Fibroblast of villous mesenchyme (primary cell): ENCODE results near the gene ANKRD16. TPM values are rescaled to one million over a fixed set of nuclear protein-coding genes. Genes with fewer than 3 reads are reported as not detected.

Source experiments
- DNase-seq: peaks from one replicate; pipeline ENCODE4 v3.0.0-alpha.2; 2010; ENCODE audit warnings: low read depth
- H3K4me3 ChIP-seq: 2 replicates; pipeline ENCODE4 v1.5.1; 2011; ENCODE audit warnings: low read depth, mild to moderate bottlenecking, low read length
- total RNA-seq: library from RNA; depleted of rRNA; stranded (reverse); fragments of >200 nt; gene quantifications from 2 replicates; pipeline ENCODE4 v1.2.3, GENCODE V29; 2012
- TF ChIP-seq, protein P1 (sequence below): IDR thresholded peaks from 2 replicates; pipeline ENCODE4 v1.5.1; 2012; ENCODE audit warnings: low read depth, mild to moderate bottlenecking, low read length; ENCODE audit not compliant: insufficient read depth

The ANKRD16 gene
- total RNA-seq, 1 donor = 4.7 TPM

DNA sequence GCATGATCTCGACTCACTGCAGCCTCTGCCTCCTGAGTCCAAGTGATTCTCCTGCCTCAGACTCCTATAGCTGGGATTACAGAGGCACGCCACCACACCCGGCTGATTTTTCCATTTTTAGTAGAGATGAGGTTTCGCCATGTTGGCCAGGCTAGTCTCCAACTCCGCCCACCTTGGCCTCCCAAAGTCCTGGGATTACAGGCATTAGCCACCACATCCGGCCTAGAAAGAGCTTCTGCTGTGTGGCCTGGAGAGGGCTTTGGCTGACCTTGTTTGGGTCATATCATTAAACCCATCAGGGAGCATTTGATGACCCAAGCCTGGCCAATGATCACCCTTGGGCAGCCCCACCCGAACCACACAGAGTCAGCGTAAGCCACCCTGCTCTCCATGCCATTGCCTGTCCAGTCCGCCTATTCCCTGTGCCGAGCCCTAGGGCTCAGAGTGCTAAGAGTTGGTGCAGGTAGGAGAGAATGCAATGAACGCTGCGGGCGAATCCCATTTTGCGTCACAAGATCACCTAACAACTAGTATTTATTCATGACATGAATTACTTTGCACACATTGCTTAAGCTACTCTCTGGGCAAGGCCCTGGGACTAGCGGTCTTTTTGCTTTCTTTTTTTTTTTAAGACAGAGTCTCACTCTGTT lies 54.1 kb downstream of the ANKRD16 start:
- no peak overlapping the region for H3K4me3 ChIP-seq
- TF ChIP-seq, protein P1, sequence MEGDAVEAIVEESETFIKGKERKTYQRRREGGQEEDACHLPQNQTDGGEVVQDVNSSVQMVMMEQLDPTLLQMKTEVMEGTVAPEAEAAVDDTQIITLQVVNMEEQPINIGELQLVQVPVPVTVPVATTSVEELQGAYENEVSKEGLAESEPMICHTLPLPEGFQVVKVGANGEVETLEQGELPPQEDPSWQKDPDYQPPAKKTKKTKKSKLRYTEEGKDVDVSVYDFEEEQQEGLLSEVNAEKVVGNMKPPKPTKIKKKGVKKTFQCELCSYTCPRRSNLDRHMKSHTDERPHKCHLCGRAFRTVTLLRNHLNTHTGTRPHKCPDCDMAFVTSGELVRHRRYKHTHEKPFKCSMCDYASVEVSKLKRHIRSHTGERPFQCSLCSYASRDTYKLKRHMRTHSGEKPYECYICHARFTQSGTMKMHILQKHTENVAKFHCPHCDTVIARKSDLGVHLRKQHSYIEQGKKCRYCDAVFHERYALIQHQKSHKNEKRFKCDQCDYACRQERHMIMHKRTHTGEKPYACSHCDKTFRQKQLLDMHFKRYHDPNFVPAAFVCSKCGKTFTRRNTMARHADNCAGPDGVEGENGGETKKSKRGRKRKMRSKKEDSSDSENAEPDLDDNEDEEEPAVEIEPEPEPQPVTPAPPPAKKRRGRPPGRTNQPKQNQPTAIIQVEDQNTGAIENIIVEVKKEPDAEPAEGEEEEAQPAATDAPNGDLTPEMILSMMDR = no peak
- peak; percentile 59 for DNase-seq

DNA sequence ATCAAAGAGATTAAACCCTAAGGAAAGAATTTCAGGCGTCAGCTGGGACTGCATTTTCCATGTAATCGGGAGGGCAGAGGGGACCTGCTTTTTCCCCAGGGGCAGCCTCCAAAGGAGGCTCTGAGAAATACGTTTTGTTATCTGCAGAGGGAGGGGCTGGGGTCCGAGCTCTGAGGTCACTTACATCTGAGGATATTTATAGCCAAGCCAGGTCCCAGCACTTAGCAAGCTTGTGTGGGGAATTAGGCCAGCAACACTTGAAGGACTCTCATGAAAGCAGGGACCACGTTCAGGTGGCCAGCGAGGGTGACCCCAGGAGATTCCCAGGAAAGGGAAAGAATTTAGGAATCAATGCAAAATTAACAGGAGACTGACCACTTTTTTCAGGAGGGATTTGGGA lies 55.9 kb downstream of the ANKRD16 start:
- DNase-seq = no peak
- TF ChIP-seq, protein P1 = no peak

DNA sequence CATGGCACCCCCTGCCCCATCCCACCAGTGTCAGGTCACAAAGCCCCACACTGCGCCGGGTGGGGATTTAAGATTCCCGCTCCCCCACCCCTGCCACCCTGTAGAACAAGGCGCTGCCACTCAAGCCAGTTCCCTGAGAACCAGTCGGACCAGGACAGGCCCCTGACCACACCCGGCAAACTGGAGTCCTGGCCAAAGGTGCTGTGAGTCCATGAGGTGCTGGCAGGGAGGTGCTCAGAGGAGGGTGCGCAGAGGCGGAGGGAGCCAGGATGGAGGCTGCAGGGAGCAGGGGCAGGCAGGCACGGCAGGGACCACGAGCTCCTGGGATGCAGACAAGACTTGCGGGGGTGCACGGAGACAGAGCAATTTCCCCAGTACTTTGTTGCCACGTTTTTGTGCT lies 56.7 kb downstream of the ANKRD16 start:
- TF ChIP-seq, protein P1 = no peak
- DNase-seq = no peak

More for the DNA sequence above, 55.9 kb downstream of the ANKRD16 start:
- H3K4me3 ChIP-seq = no peak overlapping the region

DNA sequence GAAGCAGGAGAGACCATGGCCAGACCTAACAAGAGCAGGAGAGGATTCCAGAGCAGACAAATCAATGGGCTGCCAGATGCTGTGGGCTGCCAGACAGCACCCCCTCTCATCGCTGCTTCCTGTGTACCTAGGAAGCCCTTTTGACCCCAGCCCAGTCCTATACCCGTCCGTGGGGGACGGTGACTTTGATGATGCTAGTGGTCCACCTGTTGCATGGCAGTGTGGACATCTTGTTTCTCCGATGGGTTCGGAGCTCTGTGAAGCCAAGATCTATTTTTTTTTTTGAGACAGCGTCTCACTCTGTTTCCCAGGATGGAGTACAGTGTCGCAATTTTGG lies 58.3 kb downstream of the ANKRD16 start:
- DNase-seq = no peak
- TF ChIP-seq, protein P1 = no peak
- no peak overlapping the region for H3K4me3 ChIP-seq

More for the DNA sequence above, 56.7 kb downstream of the ANKRD16 start:
- H3K4me3 ChIP-seq = no peak overlapping the region

DNA sequence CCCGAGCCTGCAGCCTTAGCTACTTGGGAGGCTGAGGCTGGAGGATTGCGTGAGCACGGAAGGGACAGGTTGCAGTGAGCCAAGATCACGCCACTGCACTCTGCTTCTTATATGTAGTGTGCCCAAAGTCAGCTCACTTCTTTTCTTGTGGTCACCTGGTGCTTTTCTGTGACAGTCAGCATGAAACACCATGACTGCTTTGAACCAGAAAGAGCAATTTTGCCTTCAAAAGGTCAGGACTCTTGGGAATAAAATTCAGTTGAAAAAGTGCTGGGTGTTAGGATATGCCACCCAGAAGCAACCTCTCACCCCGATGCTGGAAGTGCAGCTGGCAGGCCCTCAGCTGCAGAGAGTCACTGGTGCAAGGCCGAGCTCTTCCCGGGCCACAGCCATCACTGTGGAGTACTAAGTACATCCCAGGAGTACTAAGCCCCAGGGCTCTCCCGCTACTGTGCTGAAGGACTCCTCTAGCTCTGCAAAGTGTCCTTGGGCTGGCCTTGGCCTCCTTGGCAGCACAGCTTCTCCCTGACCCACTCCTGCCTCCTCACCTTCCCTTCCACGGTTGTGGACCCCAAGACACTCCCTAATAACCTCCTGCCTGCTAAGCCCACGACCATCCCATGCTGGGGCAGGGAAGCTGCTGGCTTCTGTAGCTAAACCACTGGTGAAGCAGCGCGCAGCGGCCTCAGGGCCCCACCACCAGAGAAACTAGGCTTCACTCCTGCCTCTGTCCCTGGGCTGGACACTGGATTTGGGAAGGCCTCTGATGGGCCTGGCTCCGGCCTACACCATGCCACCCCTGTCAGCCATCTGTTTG lies 58.9 kb downstream of the ANKRD16 start:
- TF ChIP-seq, protein P1 = no peak
- DNase-seq = no peak
- H3K4me3 ChIP-seq = no peak overlapping the region

DNA sequence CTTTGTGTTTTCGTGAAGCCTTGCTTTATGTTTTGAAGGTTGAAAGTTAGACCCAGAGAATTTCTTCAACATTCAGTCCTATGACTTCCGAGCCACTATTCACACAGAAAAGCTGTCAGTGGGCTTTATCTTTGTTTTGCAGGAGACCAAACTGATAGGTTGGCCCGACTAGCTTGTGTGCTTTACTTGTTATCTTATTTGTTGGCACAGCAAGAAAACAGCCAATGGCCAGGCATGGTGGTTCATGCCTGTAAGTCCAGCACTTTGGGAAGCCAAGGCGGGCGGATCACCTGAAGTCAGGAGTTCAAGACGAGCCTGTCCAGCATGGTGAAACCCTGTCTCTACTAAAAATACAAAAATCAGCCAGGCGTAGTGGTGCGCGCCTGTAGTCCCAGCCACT lies 60.4 kb downstream of the ANKRD16 start:
- DNase-seq = no peak
- TF ChIP-seq, protein P1 = no peak
- no peak overlapping the region for H3K4me3 ChIP-seq
